ENCODE data around the gene CDH23.

DNA sequence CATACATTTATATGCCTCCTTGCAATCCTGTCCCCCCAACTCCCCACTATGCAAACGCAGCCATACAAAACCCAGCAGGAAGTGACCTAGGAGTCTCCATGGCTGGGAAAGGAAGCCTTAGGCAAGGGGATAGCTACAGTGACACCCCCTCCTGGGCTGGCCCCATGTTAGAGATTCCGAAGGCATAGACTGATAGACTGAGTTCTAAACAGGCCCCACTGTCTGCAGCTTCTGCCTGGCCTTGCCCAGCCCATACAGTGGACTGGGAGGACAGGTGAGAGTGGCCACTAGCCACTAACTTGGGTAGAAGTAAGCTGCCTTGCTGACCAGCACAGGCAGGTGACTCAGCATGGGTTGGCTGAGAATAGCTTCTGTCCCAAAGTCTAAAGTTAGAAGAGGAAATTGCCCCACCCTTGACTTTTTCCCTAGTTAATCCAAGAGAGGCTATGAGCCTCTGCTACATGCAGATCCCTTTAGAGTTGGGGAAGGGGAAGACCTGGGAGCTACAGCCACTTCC is 216.6 kb downstream of the CDH23 start:
- TF ChIP-seq POLR2AphosphoS5 (IDR thresholded peaks at IDR 0.05) (no peak), POLR2A (IDR thresholded peaks at IDR 0.05) (no peak)
